ENCODE results near the gene DPP4.

The DPP4 gene

GRCh38 chr2:162067596-162067995, 6.4 kb downstream of the DPP4 start:
- no peak overlapping the region for H3K4me3 ChIP-seq (ENCODE audit: low read length in 2 of 2)
- H3K4me1 ChIP-seq (ENCODE audit: control insufficient read depth in 2 of 2, insufficient read depth in 1 of 2, low read depth in 1 of 2, low read length in 2 of 2) = peaks cover 3 to 5% of the 10 kb centered on the region in 2 donors
- no peak overlapping the region for H3K27ac ChIP-seq (replicated peaks; ENCODE audit: low read length)
- no peak overlapping the region for H3K9ac ChIP-seq (ENCODE audit: low read depth, low read length, poor library complexity)
- peaks cover 0 to 4% (median 0%) of the 10 kb centered on the region in 3 experiments for H3K27me3 ChIP-seq (ENCODE audit: control insufficient read depth in 3 of 3, insufficient read depth in 3 of 3, low read depth in 1 of 3, low read length in 3 of 3)
- no peaks in the 10 kb centered on the region for H3K9me3 ChIP-seq (replicated peaks in 1 of 2; ENCODE audit: control insufficient read depth in 2 of 2, insufficient read depth in 1 of 2, low read depth in 1 of 2, low read length in 2 of 2)
- no peak overlapping the region for H3K18ac ChIP-seq (ENCODE audit: low read length)
- H4K91ac ChIP-seq (ENCODE audit: low read depth, low read length, poor library complexity) = no peak overlapping the region
- DNase-seq (ENCODE audit: low spot score) = no peak
- WGBS, 2 donors (ENCODE audit: extremely low coverage in 2 of 2, insufficient read length in 2 of 2, insufficient replicate concordance in 1 of 2) = no CpG with 5 or more reads among the region's 1 CpG
- no peak overlapping the region for H3K4ac ChIP-seq (ENCODE audit: low read length)
- no peak overlapping the region for H2BK120ac ChIP-seq (ENCODE audit: low read depth, low read length)
- no peak overlapping the region for H2AK5ac ChIP-seq (ENCODE audit: low read depth, low read length)
- H2BK15ac ChIP-seq (ENCODE audit: low read length) = no peak overlapping the region
- no peaks in the 10 kb centered on the region for H3K36me3 ChIP-seq (replicated peaks in 1 of 2; ENCODE audit: control insufficient read depth in 2 of 2, insufficient read depth in 2 of 2, low read length in 2 of 2)
- no peak overlapping the region for H2AFZ ChIP-seq (ENCODE audit: low read length)
- no peak overlapping the region for H2BK12ac ChIP-seq (ENCODE audit: low read length)
- H3K79me1 ChIP-seq (ENCODE audit: low read depth, low read length) = no peaks in the 10 kb centered on the region
- no peak overlapping the region for H3K14ac ChIP-seq (ENCODE audit: low read length)
- H3K23ac ChIP-seq (ENCODE audit: low read depth, low read length, poor library complexity) = no peak overlapping the region
- no peak overlapping the region for H3K4me2 ChIP-seq (ENCODE audit: insufficient read depth, low read length, poor library complexity, severe bottlenecking)
- H2BK5ac ChIP-seq (ENCODE audit: low read length) = no peak overlapping the region
- H4K8ac ChIP-seq (ENCODE audit: low read depth, low read length) = no peak overlapping the region

- no peaks in the 10 kb centered on the region for H3K27me3 ChIP-seq (ENCODE audit: control insufficient read depth in 3 of 3, insufficient read depth in 3 of 3, low read depth in 1 of 3, low read length in 3 of 3)
- H2BK5ac ChIP-seq (ENCODE audit: low read length) = no peak overlapping the region
- H3K4ac ChIP-seq (ENCODE audit: low read length) = no peak overlapping the region
- H4K8ac ChIP-seq (ENCODE audit: low read depth, low read length) = no peak overlapping the region
- H3K9me3 ChIP-seq (replicated peaks in 1 of 2; ENCODE audit: control insufficient read depth in 2 of 2, insufficient read depth in 1 of 2, low read depth in 1 of 2, low read length in 2 of 2) = peaks cover 0 to 2% of the 10 kb centered on the region in 2 donors
- H4K91ac ChIP-seq (ENCODE audit: low read depth, low read length, poor library complexity) = no peak overlapping the region
- no peak overlapping the region for H2BK120ac ChIP-seq (ENCODE audit: low read depth, low read length)
- DNase-seq (ENCODE audit: low spot score) = no peak
- H3K36me3 ChIP-seq (replicated peaks in 1 of 2; ENCODE audit: control insufficient read depth in 2 of 2, insufficient read depth in 2 of 2, low read length in 2 of 2) = no peaks in the 10 kb centered on the region
- H3K18ac ChIP-seq (ENCODE audit: low read length) = no peak overlapping the region
- no peak overlapping the region for H2AK5ac ChIP-seq (ENCODE audit: low read depth, low read length)
- H3K4me2 ChIP-seq (ENCODE audit: insufficient read depth, low read length, poor library complexity, severe bottlenecking) = no peak overlapping the region
- no peak overlapping the region for H3K14ac ChIP-seq (ENCODE audit: low read length)
- H3K4me3 ChIP-seq (ENCODE audit: low read length in 2 of 2) = no peak overlapping the region
- H2AFZ ChIP-seq (ENCODE audit: low read length) = no peak overlapping the region
- H3K9ac ChIP-seq (ENCODE audit: low read depth, low read length, poor library complexity) = no peak overlapping the region
- no peak overlapping the region for H3K23ac ChIP-seq (ENCODE audit: low read depth, low read length, poor library complexity)
- H3K79me1 ChIP-seq (ENCODE audit: low read depth, low read length) = no peaks in the 10 kb centered on the region
- H2BK12ac ChIP-seq (ENCODE audit: low read length) = no peak overlapping the region
- H3K27ac ChIP-seq (replicated peaks; ENCODE audit: low read length) = no peak overlapping the region
- peaks cover 2 to 3% of the 10 kb centered on the region in 2 donors for H3K4me1 ChIP-seq (ENCODE audit: control insufficient read depth in 2 of 2, insufficient read depth in 1 of 2, low read depth in 1 of 2, low read length in 2 of 2)
- H2BK15ac ChIP-seq (ENCODE audit: low read length) = no peak overlapping the region
Observed at GRCh38 chr2:162065767-162066166, 8.2 kb downstream of the DPP4 start.

- no peaks in the 10 kb centered on the region for H3K36me3 ChIP-seq (replicated peaks in 1 of 2; ENCODE audit: control insufficient read depth in 2 of 2, insufficient read depth in 2 of 2, low read length in 2 of 2)
- no CpG with 5 or more reads among the region's 3 CpGs for WGBS, 2 donors (ENCODE audit: extremely low coverage in 2 of 2, insufficient read length in 2 of 2, insufficient replicate concordance in 1 of 2)
- H3K4me1 ChIP-seq (ENCODE audit: control insufficient read depth in 2 of 2, insufficient read depth in 1 of 2, low read depth in 1 of 2, low read length in 2 of 2) = no peaks in the 10 kb centered on the region
- H2BK15ac ChIP-seq (ENCODE audit: low read length) = no peak overlapping the region
- H3K18ac ChIP-seq (ENCODE audit: low read length) = no peak overlapping the region
- H3K4ac ChIP-seq (ENCODE audit: low read length) = no peak overlapping the region
- H3K79me1 ChIP-seq (ENCODE audit: low read depth, low read length) = no peaks in the 10 kb centered on the region
- H2AK5ac ChIP-seq (ENCODE audit: low read depth, low read length) = no peak overlapping the region
- H3K4me2 ChIP-seq (ENCODE audit: insufficient read depth, low read length, poor library complexity, severe bottlenecking) = no peak overlapping the region
- H3K14ac ChIP-seq (ENCODE audit: low read length) = no peak overlapping the region
- H2BK12ac ChIP-seq (ENCODE audit: low read length) = no peak overlapping the region
- no peak overlapping the region for H4K91ac ChIP-seq (ENCODE audit: low read depth, low read length, poor library complexity)
- H2BK5ac ChIP-seq (ENCODE audit: low read length) = no peak overlapping the region
- H3K9ac ChIP-seq (ENCODE audit: low read depth, low read length, poor library complexity) = no peak overlapping the region
- H3K23ac ChIP-seq (ENCODE audit: low read depth, low read length, poor library complexity) = no peak overlapping the region
- H4K8ac ChIP-seq (ENCODE audit: low read depth, low read length) = no peak overlapping the region
- no peak overlapping the region for H2BK120ac ChIP-seq (ENCODE audit: low read depth, low read length)
- no peak overlapping the region for H3K27ac ChIP-seq (replicated peaks; ENCODE audit: low read length)
- peaks cover 0 to 2% of the 10 kb centered on the region in 2 donors for H3K9me3 ChIP-seq (replicated peaks in 1 of 2; ENCODE audit: control insufficient read depth in 2 of 2, insufficient read depth in 1 of 2, low read depth in 1 of 2, low read length in 2 of 2)
- no peak overlapping the region for H2AFZ ChIP-seq (ENCODE audit: low read length)
- no peak overlapping the region for H3K4me3 ChIP-seq (ENCODE audit: low read length in 2 of 2)
- H3K27me3 ChIP-seq (ENCODE audit: control insufficient read depth in 3 of 3, insufficient read depth in 3 of 3, low read depth in 1 of 3, low read length in 3 of 3) = no peaks in the 10 kb centered on the region
- DNase-seq (ENCODE audit: low spot score) = no peak
Observed at GRCh38 chr2:162063899-162064298, 10.1 kb downstream of the DPP4 start.

- WGBS, 2 donors (ENCODE audit: extremely low coverage in 2 of 2, insufficient read length in 2 of 2, insufficient replicate concordance in 1 of 2) = no CpG with 5 or more reads among the region's 2 CpGs
Observed at GRCh38 chr2:162063281-162063680, 10.7 kb downstream of the DPP4 start.

More at GRCh38 chr2:162063281-162063680, 10.7 kb downstream of the DPP4 start:
- Histone ChIP-seq H3K27ac (replicated peaks; ENCODE audit: low read length) (no peak overlapping the region), H2BK12ac (ENCODE audit: low read length) (no peak overlapping the region), H4K91ac (ENCODE audit: low read depth, low read length, poor library complexity) (no peak overlapping the region), H3K23ac (ENCODE audit: low read depth, low read length, poor library complexity) (no peak overlapping the region), H3K18ac (ENCODE audit: low read length) (no peak overlapping the region), H2BK15ac (ENCODE audit: low read length) (no peak overlapping the region), H2AFZ (ENCODE audit: low read length) (no peak overlapping the region), H2AK5ac (ENCODE audit: low read depth, low read length) (no peak overlapping the region), H3K9me3 (replicated peaks in 1 of 2; ENCODE audit: control insufficient read depth in 2 of 2, insufficient read depth in 1 of 2, low read depth in 1 of 2, low read length in 2 of 2) (peaks cover 0 to 2% of the 10 kb centered on the region in 2 donors), H3K14ac (ENCODE audit: low read length) (no peak overlapping the region), H3K4me1 (ENCODE audit: control insufficient read depth in 2 of 2, insufficient read depth in 1 of 2, low read depth in 1 of 2, low read length in 2 of 2) (no peaks in the 10 kb centered on the region), H2BK120ac (ENCODE audit: low read depth, low read length) (no peak overlapping the region), H3K4ac (ENCODE audit: low read length) (no peak overlapping the region), H3K36me3 (replicated peaks in 1 of 2; ENCODE audit: control insufficient read depth in 2 of 2, insufficient read depth in 2 of 2, low read length in 2 of 2) (no peaks in the 10 kb centered on the region), H4K8ac (ENCODE audit: low read depth, low read length) (no peak overlapping the region), H3K27me3 (ENCODE audit: control insufficient read depth in 3 of 3, insufficient read depth in 3 of 3, low read depth in 1 of 3, low read length in 3 of 3) (no peaks in the 10 kb centered on the region), H3K79me1 (ENCODE audit: low read depth, low read length) (no peaks in the 10 kb centered on the region), H3K9ac (ENCODE audit: low read depth, low read length, poor library complexity) (no peak overlapping the region), H2BK5ac (ENCODE audit: low read length) (no peak overlapping the region), H3K4me3 (ENCODE audit: low read length in 2 of 2) (no peak overlapping the region), H3K4me2 (ENCODE audit: insufficient read depth, low read length, poor library complexity, severe bottlenecking) (no peak overlapping the region)
- no peak for DNase-seq (ENCODE audit: low spot score)
